ENCODE results near the gene ZNF385B.

ZNF385B gene

GRCh38 chr2:179758636-179759035 lies 102.8 kb downstream of the ZNF385B start (continued):
- TF ChIP-seq ZBTB26 (tag by site-specific recombination; optimal IDR thresholded peaks at IDR 0.05) (no peak), ZNF548 (tag by site-specific recombination; IDR thresholded peaks at IDR 0.05) (no peak), WT1 (tag by site-specific recombination; IDR thresholded peaks at IDR 0.05) (no peak), ZNF776 (tag by site-specific recombination; IDR thresholded peaks at IDR 0.05; ENCODE audit: borderline replicate concordance) (no peak), ZNF302 (tag by site-specific recombination; IDR thresholded peaks at IDR 0.05; ENCODE audit: low read depth) (no peak), ZNF560 (tag by site-specific recombination; IDR thresholded peaks at IDR 0.05; ENCODE audit: borderline replicate concordance) (no peak)
- TF ChIP-seq, protein P1, sequence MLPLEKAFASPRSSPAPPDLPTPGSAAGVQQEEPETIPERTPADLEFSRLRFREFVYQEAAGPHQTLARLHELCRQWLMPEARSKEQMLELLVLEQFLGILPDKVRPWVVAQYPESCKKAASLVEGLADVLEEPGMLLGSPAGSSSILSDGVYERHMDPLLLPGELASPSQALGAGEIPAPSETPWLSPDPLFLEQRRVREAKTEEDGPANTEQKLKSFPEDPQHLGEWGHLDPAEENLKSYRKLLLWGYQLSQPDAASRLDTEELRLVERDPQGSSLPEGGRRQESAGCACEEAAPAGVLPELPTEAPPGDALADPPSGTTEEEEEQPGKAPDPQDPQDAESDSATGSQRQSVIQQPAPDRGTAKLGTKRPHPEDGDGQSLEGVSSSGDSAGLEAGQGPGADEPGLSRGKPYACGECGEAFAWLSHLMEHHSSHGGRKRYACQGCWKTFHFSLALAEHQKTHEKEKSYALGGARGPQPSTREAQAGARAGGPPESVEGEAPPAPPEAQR (tag by site-specific recombination; IDR thresholded peaks at IDR 0.05) = no peak

DNA sequence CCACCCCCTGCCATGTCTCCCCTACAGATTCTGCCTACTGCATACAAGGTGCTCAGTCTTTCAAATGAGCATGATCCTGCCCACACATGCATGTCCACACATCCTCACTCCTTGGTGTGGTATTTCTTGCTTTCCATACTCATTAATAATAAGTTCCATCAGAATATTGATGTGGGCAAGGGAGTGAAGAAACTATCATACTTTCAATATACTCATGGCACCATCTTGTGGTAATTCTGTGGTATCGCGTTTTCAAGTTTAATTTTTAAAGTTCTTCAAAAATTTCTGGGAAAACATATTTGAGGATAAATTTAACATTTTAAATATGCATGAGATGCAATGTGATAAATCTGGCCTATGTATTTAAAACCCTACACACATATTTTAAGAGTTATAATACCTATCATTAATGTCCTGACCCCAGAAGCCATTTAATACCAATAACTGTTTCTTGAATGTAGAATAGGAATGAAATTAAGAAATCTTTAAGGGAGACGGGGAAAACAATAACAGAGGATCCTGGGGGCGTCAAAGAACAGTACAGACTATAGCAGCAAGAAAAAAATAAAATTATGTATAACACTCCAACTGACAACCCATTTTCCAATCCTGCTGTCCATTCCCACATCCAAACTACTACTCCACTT lies 110.1 kb downstream of the ZNF385B start:
- ChIA-PET POLR2A (no interaction called here), CTCF (interaction anchor here (1.0 to 2.2 kb wide), 4 partner anchors 82 to 955 kb away, joined by 3 to 9 read pairs (median 4); no protein-coding TSS in a partner anchor)
- Histone ChIP-seq H3K36me3 (ENCODE audit: control insufficient read depth in 2 of 2, insufficient read depth in 1 of 2, low read length in 2 of 2) (no peaks in the 10 kb centered on the region), H3K9me3 (ENCODE audit: control insufficient read depth, insufficient read depth, low read depth, low read length) (no peaks in the 10 kb centered on the region), H3K4me1 (ENCODE audit: control insufficient read depth, insufficient read depth, low read length) (no peaks in the 10 kb centered on the region), H3K27ac (ENCODE audit: extremely low read depth, low read depth, low read length) (no peak overlapping the region), H3K4me3 (ENCODE audit: low read depth, low read length) (no peak overlapping the region)
- TF ChIP-seq ZNF654 (tag by site-specific recombination; IDR thresholded peaks at IDR 0.05; ENCODE audit: low read depth) (peak; percentile 68), YY2 (tag by site-specific recombination; IDR thresholded peaks at IDR 0.05) (no peak)

DNA sequence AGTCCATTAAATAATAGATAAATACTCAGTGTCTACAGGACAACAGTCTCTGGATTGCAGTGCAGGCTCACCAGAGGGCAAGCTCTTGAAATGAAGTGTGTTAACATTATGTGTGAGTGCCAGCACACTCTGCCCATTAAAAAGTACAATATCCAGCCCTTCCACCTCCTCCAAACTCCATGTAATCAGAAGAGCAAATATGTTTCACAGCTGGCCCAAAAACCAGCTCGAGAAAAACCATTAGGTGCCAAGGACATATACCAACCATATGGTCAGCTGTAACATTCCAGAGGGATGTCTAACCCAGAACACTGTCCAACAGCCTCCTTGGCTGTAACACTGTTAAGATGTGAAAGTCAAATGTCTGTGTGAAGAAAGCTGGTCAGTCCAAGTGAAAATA lies 112.2 kb downstream of the ZNF385B start:
- Histone ChIP-seq H3K36me3 (ENCODE audit: control insufficient read depth in 2 of 2, insufficient read depth in 1 of 2, low read length in 2 of 2) (no peaks in the 10 kb centered on the region), H3K4me3 (ENCODE audit: low read depth, low read length) (no peak overlapping the region), H3K4me1 (ENCODE audit: control insufficient read depth, insufficient read depth, low read length) (no peaks in the 10 kb centered on the region), H3K9me3 (ENCODE audit: control insufficient read depth, insufficient read depth, low read depth, low read length) (no peaks in the 10 kb centered on the region), H3K27ac (ENCODE audit: extremely low read depth, low read depth, low read length) (no peak overlapping the region)
- POLR2A ChIA-PET = no interaction called here
- no peak for TF ChIP-seq ZNF76 (tag by site-specific recombination; IDR thresholded peaks at IDR 0.05; ENCODE audit: borderline replicate concordance, low read depth)
- no peak for TF ChIP-seq ZFHX2 (tag by site-specific recombination; conservative IDR thresholded peaks at IDR 0.05)
- TF ChIP-seq ZNF623 (tag by site-specific recombination; IDR thresholded peaks at IDR 0.05) = no peak
- TF ChIP-seq ZNF510 (tag by site-specific recombination; IDR thresholded peaks at IDR 0.05; ENCODE audit: insufficient replicate concordance) = no peak
- TF ChIP-seq ZSCAN30 (tag by site-specific recombination; IDR thresholded peaks at IDR 0.05) = no peak
- TF ChIP-seq ZNF350 (tag by site-specific recombination; IDR thresholded peaks at IDR 0.05) = no peak
- no peak for TF ChIP-seq ZNF561 (tag by site-specific recombination; IDR thresholded peaks at IDR 0.05; ENCODE audit: borderline replicate concordance)
- no peak for TF ChIP-seq ZNF660 (tag by site-specific recombination; IDR thresholded peaks at IDR 0.05)
- TF ChIP-seq ZNF311 (tag by site-specific recombination; IDR thresholded peaks at IDR 0.05; ENCODE audit: borderline replicate concordance) = no peak
- no peak for TF ChIP-seq KLF1 (tag by site-specific recombination; IDR thresholded peaks at IDR 0.05)
- CTCF ChIA-PET = interaction anchor here (0.7 to 2.0 kb wide), 6 partner anchors 327 to 1829 kb away, joined by 3 to 14 read pairs (median 4); no protein-coding TSS in a partner anchor
